ENCODE data around the gene PDLIM4. TPM values are rescaled to one million over a fixed set of nuclear protein-coding genes. Genes with fewer than 3 reads are reported as not detected.

The PDLIM4 gene
- polyA plus RNA-seq, 1 experiment, result 31.0 TPM

DNA sequence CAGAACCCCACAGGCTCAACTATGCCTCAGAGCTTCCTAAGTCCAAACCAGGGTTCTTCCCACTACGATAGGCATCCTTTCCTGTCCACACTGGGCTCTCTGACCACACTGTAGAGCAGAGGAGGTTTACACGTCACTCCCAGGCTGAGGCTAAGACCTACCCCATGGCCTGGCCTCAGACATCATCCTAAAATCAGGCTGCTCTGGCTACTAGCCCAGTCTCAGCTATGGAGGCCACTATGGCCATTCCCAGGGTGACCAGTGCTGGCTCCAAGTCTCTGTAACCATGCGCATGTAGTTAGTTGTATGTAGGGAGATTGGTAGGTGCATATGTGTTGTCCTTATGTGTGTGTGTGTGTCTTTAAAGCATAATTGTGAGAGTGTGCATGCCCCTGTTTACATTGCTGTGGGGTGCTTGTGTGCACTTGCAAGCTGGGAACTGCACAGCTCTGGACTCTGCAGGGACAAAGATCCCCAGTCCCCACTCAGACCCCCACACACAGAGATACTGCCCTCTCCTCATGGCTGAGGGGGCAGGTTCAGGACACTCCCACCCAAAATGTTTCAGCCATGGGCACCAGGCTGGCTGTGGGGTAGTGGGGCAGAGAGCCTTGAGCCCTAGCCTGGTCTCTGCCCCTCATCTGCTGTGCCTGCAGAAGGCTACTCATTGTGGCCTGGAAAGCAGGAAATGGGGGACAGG is 12.3 kb downstream of the PDLIM4 start:
- H3K36me3 ChIP-seq (ENCODE audit: control insufficient read depth, insufficient read depth, low read length), result peaks cover 20% of the 10 kb centered on the region
- TF ChIP-seq, protein P1, sequence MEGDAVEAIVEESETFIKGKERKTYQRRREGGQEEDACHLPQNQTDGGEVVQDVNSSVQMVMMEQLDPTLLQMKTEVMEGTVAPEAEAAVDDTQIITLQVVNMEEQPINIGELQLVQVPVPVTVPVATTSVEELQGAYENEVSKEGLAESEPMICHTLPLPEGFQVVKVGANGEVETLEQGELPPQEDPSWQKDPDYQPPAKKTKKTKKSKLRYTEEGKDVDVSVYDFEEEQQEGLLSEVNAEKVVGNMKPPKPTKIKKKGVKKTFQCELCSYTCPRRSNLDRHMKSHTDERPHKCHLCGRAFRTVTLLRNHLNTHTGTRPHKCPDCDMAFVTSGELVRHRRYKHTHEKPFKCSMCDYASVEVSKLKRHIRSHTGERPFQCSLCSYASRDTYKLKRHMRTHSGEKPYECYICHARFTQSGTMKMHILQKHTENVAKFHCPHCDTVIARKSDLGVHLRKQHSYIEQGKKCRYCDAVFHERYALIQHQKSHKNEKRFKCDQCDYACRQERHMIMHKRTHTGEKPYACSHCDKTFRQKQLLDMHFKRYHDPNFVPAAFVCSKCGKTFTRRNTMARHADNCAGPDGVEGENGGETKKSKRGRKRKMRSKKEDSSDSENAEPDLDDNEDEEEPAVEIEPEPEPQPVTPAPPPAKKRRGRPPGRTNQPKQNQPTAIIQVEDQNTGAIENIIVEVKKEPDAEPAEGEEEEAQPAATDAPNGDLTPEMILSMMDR (IDR thresholded peaks at IDR 0.05; ENCODE audit: insufficient read depth, low read depth, low read length), result no peak
- no peaks in the 10 kb centered on the region for H3K27me3 ChIP-seq (ENCODE audit: control insufficient read depth, insufficient read depth, low read length)
- CTCF ChIA-PET, result interaction anchor here (1.1 kb wide), 1 partner anchor 31 kb away, joined by 4 read pairs; no protein-coding TSS in a partner anchor
- DNase-seq (ENCODE audit: low read depth), result no peak
- no peak overlapping the region for H3K4me3 ChIP-seq (ENCODE audit: low read depth, low read length)
- POLR2A ChIA-PET, result no interaction called here

DNA sequence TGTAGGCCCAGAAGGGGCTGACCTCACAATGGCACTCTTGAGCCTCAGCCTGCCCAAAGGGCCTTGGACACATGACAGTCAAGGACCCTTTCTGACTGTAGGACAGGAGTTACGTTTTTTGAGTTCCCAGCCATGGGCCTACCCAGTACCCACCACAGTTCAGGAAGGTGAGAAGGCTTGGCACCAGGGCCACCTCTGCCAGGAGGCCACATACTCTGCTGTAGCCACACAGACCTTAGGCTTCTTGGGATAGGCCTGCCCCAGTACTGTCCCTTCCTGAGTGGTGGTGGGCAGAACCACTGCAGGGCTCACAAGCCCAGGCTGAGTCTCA is 12.8 kb downstream of the PDLIM4 start:
- no peaks in the 10 kb centered on the region for H3K27me3 ChIP-seq (ENCODE audit: control insufficient read depth, insufficient read depth, low read length)
- ChIA-PET CTCF (interaction anchor here (1.1 kb wide), 1 partner anchor 32 kb away, joined by 4 read pairs; no protein-coding TSS in a partner anchor), POLR2A (no interaction called here)
- TF ChIP-seq, protein P1 (IDR thresholded peaks at IDR 0.05; ENCODE audit: insufficient read depth, low read depth, low read length), result no peak
- DNase-seq (ENCODE audit: low read depth), result no peak
- H3K36me3 ChIP-seq (ENCODE audit: control insufficient read depth, insufficient read depth, low read length), result peaks cover 20% of the 10 kb centered on the region
- H3K4me3 ChIP-seq (ENCODE audit: low read depth, low read length), result no peak overlapping the region

GRCh38 chr5:132270706-132271105 is 13.2 kb downstream of the PDLIM4 start:
- H3K36me3 ChIP-seq (ENCODE audit: control insufficient read depth, insufficient read depth, low read length), result peaks cover 20% of the 10 kb centered on the region
- H3K4me3 ChIP-seq (ENCODE audit: low read depth, low read length), result no peak overlapping the region
- TF ChIP-seq, protein P1 (IDR thresholded peaks at IDR 0.05; ENCODE audit: insufficient read depth, low read depth, low read length), result no peak
- DNase-seq (ENCODE audit: low read depth), result no peak
- no peaks in the 10 kb centered on the region for H3K27me3 ChIP-seq (ENCODE audit: control insufficient read depth, insufficient read depth, low read length)
- POLR2A ChIA-PET, result no interaction called here
- CTCF ChIA-PET, result interaction anchor here (1.1 kb wide), 2 partner anchors 11 to 32 kb away, joined by 3 to 4 read pairs; no protein-coding TSS in a partner anchor

- no peaks in the 10 kb centered on the region for H3K27me3 ChIP-seq (ENCODE audit: control insufficient read depth, insufficient read depth, low read length)
- TF ChIP-seq, protein P1 (IDR thresholded peaks at IDR 0.05; ENCODE audit: insufficient read depth, low read depth, low read length), result no peak
- ChIA-PET POLR2A (no interaction called here), CTCF (interaction anchor here (0.7 to 2.6 kb wide), 19 partner anchors 8 to 232 kb away, joined by 3 to 20 read pairs (median 4); partner anchors contain the start of gene SLC22A4)
- no peak for DNase-seq (ENCODE audit: low read depth)
- no peak overlapping the region for H3K4me3 ChIP-seq (ENCODE audit: low read depth, low read length)
- peaks cover 17% of the 10 kb centered on the region for H3K36me3 ChIP-seq (ENCODE audit: control insufficient read depth, insufficient read depth, low read length)
Observed at GRCh38 chr5:132271251-132272246, 14.1 kb downstream of the PDLIM4 start.
